ENCODE measurements around the gene MEGF11.

MEGF11 gene

GRCh38 chr15:66198757-66199156 is 54.8 kb downstream of the MEGF11 start (continued):
- TF ChIP-seq, protein P1, sequence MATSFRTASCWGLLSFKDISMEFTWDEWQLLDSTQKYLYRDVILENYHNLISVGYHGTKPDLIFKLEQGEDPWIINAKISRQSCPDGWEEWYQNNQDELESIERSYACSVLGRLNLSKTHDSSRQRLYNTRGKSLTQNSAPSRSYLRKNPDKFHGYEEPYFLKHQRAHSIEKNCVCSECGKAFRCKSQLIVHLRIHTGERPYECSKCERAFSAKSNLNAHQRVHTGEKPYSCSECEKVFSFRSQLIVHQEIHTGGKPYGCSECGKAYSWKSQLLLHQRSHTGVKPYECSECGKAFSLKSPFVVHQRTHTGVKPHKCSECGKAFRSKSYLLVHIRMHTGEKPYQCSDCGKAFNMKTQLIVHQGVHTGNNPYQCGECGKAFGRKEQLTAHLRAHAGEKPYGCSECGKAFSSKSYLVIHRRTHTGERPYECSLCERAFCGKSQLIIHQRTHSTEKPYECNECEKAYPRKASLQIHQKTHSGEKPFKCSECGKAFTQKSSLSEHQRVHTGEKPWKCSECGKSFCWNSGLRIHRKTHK (tag by site-specific recombination; IDR thresholded peaks at IDR 0.05) = no peak
- TF ChIP-seq, protein P2, sequence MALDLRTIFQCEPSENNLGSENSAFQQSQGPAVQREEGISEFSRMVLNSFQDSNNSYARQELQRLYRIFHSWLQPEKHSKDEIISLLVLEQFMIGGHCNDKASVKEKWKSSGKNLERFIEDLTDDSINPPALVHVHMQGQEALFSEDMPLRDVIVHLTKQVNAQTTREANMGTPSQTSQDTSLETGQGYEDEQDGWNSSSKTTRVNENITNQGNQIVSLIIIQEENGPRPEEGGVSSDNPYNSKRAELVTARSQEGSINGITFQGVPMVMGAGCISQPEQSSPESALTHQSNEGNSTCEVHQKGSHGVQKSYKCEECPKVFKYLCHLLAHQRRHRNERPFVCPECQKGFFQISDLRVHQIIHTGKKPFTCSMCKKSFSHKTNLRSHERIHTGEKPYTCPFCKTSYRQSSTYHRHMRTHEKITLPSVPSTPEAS (tag by site-specific recombination; IDR thresholded peaks at IDR 0.05) = no peak
- TF ChIP-seq ZNF837 (tag by site-specific recombination; IDR thresholded peaks at IDR 0.05) = no peak
- TF ChIP-seq ZNF16 (tag by site-specific recombination; IDR thresholded peaks at IDR 0.05; ENCODE audit: low read depth) = no peak

GRCh38 chr15:66196602-66197001 is 56.9 kb downstream of the MEGF11 start:
- H3K9me3 ChIP-seq (ENCODE audit: control insufficient read depth, insufficient read depth, low read depth, low read length) = no peaks in the 10 kb centered on the region
- no peak for TF ChIP-seq ZNF776 (tag by site-specific recombination; IDR thresholded peaks at IDR 0.05; ENCODE audit: borderline replicate concordance)
- no peak overlapping the region for H3K4me3 ChIP-seq (ENCODE audit: low read depth, low read length)
- no peak overlapping the region for H3K27ac ChIP-seq (ENCODE audit: extremely low read depth, low read depth, low read length)
- ChIA-PET POLR2A (no interaction called here), CTCF (interaction anchor here (1.5 kb wide), 1 partner anchor 91 kb away, joined by 6 read pairs; no protein-coding TSS in a partner anchor)
- H3K36me3 ChIP-seq (ENCODE audit: control insufficient read depth in 2 of 2, insufficient read depth in 1 of 2, low read length in 2 of 2) = no peaks in the 10 kb centered on the region
- no peaks in the 10 kb centered on the region for H3K4me1 ChIP-seq (ENCODE audit: control insufficient read depth, insufficient read depth, low read length)

DNA sequence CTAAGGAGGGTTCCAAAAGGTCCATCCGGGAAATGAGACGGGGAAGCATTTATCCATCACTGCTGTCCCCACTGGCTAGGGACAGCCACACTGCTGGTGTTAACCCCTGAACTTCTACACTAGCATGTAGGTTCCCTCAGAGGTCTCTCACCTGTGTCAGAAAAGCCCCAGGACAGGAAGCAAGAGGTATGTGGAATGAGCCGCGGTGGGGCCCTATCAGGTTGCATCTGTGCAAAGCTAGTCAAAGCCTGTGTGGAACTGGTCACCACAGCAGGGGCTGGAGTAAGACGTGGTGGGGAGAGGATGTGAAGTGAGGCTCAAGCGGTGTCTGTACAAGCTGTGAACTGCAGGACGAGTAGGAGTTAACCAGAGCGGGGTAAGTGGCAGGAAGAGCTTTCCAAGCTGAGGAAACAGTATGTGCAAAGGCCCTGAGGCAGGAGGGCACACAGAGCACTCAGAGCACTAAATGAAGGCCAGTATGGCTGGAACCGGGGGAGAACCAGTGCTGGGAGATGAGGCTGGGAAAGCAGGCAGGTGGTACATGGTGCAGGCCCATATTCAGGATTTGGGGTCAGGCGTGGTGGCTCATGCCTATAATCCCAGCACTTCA is 57.8 kb downstream of the MEGF11 start:
- no peaks in the 10 kb centered on the region for H3K36me3 ChIP-seq (ENCODE audit: control insufficient read depth in 2 of 2, insufficient read depth in 1 of 2, low read length in 2 of 2)
- TF ChIP-seq ZBTB1 (tag by site-specific recombination; IDR thresholded peaks at IDR 0.05) = no peak
- TF ChIP-seq, protein P3, sequence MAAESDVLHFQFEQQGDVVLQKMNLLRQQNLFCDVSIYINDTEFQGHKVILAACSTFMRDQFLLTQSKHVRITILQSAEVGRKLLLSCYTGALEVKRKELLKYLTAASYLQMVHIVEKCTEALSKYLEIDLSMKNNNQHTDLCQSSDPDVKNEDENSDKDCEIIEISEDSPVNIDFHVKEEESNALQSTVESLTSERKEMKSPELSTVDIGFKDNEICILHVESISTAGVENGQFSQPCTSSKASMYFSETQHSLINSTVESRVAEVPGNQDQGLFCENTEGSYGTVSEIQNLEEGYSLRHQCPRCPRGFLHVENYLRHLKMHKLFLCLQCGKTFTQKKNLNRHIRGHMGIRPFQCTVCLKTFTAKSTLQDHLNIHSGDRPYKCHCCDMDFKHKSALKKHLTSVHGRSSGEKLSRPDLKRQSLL (tag by site-specific recombination; IDR thresholded peaks at IDR 0.05) = no peak
- no peak for TF ChIP-seq ZNF354C (tag by site-specific recombination; IDR thresholded peaks at IDR 0.05; ENCODE audit: borderline replicate concordance, low read depth)
- peak; percentile 98 for TF ChIP-seq ZNF623 (tag by site-specific recombination; IDR thresholded peaks at IDR 0.05)
- TF ChIP-seq KLF7 (tag by site-specific recombination; IDR thresholded peaks at IDR 0.05; ENCODE audit: borderline replicate concordance) = no peak
- TF ChIP-seq SCRT1 (tag by site-specific recombination; IDR thresholded peaks at IDR 0.05; ENCODE audit: borderline replicate concordance) = no peak
- TF ChIP-seq, protein P4, sequence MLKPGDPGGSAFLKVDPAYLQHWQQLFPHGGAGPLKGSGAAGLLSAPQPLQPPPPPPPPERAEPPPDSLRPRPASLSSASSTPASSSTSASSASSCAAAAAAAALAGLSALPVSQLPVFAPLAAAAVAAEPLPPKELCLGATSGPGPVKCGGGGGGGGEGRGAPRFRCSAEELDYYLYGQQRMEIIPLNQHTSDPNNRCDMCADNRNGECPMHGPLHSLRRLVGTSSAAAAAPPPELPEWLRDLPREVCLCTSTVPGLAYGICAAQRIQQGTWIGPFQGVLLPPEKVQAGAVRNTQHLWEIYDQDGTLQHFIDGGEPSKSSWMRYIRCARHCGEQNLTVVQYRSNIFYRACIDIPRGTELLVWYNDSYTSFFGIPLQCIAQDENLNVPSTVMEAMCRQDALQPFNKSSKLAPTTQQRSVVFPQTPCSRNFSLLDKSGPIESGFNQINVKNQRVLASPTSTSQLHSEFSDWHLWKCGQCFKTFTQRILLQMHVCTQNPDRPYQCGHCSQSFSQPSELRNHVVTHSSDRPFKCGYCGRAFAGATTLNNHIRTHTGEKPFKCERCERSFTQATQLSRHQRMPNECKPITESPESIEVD (tag by site-specific recombination; IDR thresholded peaks at IDR 0.05) = no peak
- no peak for TF ChIP-seq ZNF184 (tag by site-specific recombination; IDR thresholded peaks at IDR 0.05)
- H3K9me3 ChIP-seq (ENCODE audit: control insufficient read depth, insufficient read depth, low read depth, low read length) = no peaks in the 10 kb centered on the region
- H3K4me1 ChIP-seq (ENCODE audit: control insufficient read depth, insufficient read depth, low read length) = no peaks in the 10 kb centered on the region
- no peak overlapping the region for H3K27ac ChIP-seq (ENCODE audit: extremely low read depth, low read depth, low read length)
- POLR2A ChIA-PET = no interaction called here
- CTCF ChIA-PET = interaction anchor here (1.5 kb wide), 1 partner anchor 92 kb away, joined by 6 read pairs; no protein-coding TSS in a partner anchor
- H3K4me3 ChIP-seq (ENCODE audit: low read depth, low read length) = no peak overlapping the region

DNA sequence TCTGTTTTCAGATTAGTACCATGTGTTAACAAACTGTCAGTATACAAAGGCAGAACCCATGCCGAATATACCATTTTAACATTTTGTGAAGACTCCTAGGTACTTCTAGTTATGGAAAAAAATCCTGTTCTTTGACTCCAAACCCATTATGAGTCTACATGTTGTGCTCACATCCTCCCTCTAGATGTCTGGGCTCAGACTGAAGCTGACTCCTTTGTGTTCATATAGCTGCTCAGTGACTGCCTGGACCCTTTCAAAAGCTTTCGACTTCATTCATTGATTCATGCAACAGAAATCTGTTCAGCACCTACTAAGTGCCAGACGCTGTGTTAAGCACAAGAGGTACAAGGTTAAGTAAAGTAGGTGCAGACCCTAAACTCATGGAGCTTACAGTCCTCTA is 60.5 kb downstream of the MEGF11 start:
- H3K4me1 ChIP-seq (ENCODE audit: control insufficient read depth, insufficient read depth, low read length) = 0 out of 2 replicates have a peak, but pooled peaks cover 2% of the 10 kb centered on the region
- H3K4me3 ChIP-seq (ENCODE audit: low read depth, low read length) = no peak overlapping the region
- TF ChIP-seq ZNF214 (tag by site-specific recombination; IDR thresholded peaks at IDR 0.05; ENCODE audit: borderline replicate concordance) (no peak), PRDM10 (tag by site-specific recombination; IDR thresholded peaks at IDR 0.05) (0 out of 2 replicates have a peak, but pooled peaks have one; percentile 18)
- H3K36me3 ChIP-seq (ENCODE audit: control insufficient read depth in 2 of 2, insufficient read depth in 1 of 2, low read length in 2 of 2) = no peaks in the 10 kb centered on the region
- H3K27ac ChIP-seq (ENCODE audit: extremely low read depth, low read depth, low read length) = no peak overlapping the region
- H3K9me3 ChIP-seq (ENCODE audit: control insufficient read depth, insufficient read depth, low read depth, low read length) = no peaks in the 10 kb centered on the region
- ChIA-PET POLR2A (no interaction called here), CTCF (interaction anchor here (0.8 to 2.4 kb wide), 3 partner anchors 10 to 211 kb away, joined by 3 to 6 read pairs (median 3); no protein-coding TSS in a partner anchor)
